VCaP (cell line): ENCODE results near the gene ASPHD1.
"Not testable (repeated sequence)": the region's sequence is repeated elsewhere in the genome, so short reads cannot be mapped to it uniquely, and the experiment has no call there.

Experiments
- H3K27ac ChIP-seq: fragments of 450-650 bp; 2 replicates; pipeline ENCODE4 v1.5.1; 2017
- CTCF ChIP-seq: fragments of 450-650 bp; conservative IDR thresholded peaks from 2 replicates; pipeline ENCODE4 v1.5.1; 2017; ENCODE audit warnings: mild to moderate bottlenecking, moderate library complexity

The ASPHD1 gene

GRCh38 chr16:29860218-29860617 is 40.1 kb upstream of the ASPHD1 start:
- no peak overlapping the region for H3K27ac ChIP-seq
- no peak for TF ChIP-seq CTCF

- TF ChIP-seq CTCF = no peak
- peak overlapping the region; percentile 91 for H3K27ac ChIP-seq
Measured at GRCh38 chr16:29862383-29862883, 37.9 kb upstream of the ASPHD1 start.

- TF ChIP-seq CTCF = peak; percentile 77
- peak within 1 kb of the TSS; percentile 91 for H3K27ac ChIP-seq
Measured at GRCh38 chr16:29862884-29863668, 37.2 kb upstream of the ASPHD1 start, which contains the start of gene CDIPT. CDIPT (minus strand) TSS chr16:29863226; CDS start chr16:29862857, 369 bp downstream.

- H3K27ac ChIP-seq = peak overlapping the region; percentile 91
- TF ChIP-seq CTCF = peak; percentile 38
Measured at GRCh38 chr16:29863669-29863984, 36.7 kb upstream of the ASPHD1 start.

GRCh38 chr16:29864205-29864604 is 36.1 kb upstream of the ASPHD1 start:
- no peak overlapping the region for H3K27ac ChIP-seq

GRCh38 chr16:29868396-29869009 is 31.8 kb upstream of the ASPHD1 start:
- no peak overlapping the region for H3K27ac ChIP-seq
- no peak for TF ChIP-seq CTCF

More at GRCh38 chr16:29864205-29864604, 36.1 kb upstream of the ASPHD1 start:
- no peak for TF ChIP-seq CTCF

GRCh38 chr16:29869067-29869466 is 31.2 kb upstream of the ASPHD1 start:
- not testable (repeated sequence) for H3K27ac ChIP-seq
